SK-N-SH (cell line): ENCODE measurements around the gene ZNF8.

Experiments used
- CTCF ChIP-seq: fragments of 200-600 bp; sonication (generic); IDR thresholded peaks from 2 replicates; pipeline ENCODE4 v1.6.1; 2017; ENCODE audit warnings: antibody characterized with exemption, mild to moderate bottlenecking, moderate library complexity
- EP300 ChIP-seq, 2 experiments: IDR thresholded peaks; 2 replicates each; pipeline versions ENCODE4 v1.4.0 to v1.6.1; 2012; ENCODE audit warnings: borderline replicate concordance in 1 of 2, low read depth in 1 of 2, low read length in 1 of 2
- GATA2 ChIP-seq: sonication (generic); formaldehyde crosslinking; IDR thresholded peaks from 2 replicates; pipeline ENCODE4 v1.5.0; 2020; ENCODE audit warnings: mild to moderate bottlenecking, missing genetic modification reagents
- JUND ChIP-seq: IDR thresholded peaks from 2 replicates; pipeline ENCODE4 v1.4.0; 2012
- MEF2A ChIP-seq: IDR thresholded peaks from 2 replicates; pipeline ENCODE4 v1.4.0; 2012; ENCODE audit warnings: low read depth, borderline replicate concordance
- MXI1 ChIP-seq: IDR thresholded peaks from 2 replicates; pipeline ENCODE4 v1.6.1; 2012; ENCODE audit warnings: mild to moderate bottlenecking, low read depth, low read length, improper control_type of control experiment
- NRF1 ChIP-seq: IDR thresholded peaks from 2 replicates; pipeline ENCODE4 v1.6.1; 2012; ENCODE audit warnings: low read depth, mild to moderate bottlenecking, low read length
- RAD21 ChIP-seq: IDR thresholded peaks from 2 replicates; pipeline ENCODE4 v1.6.1; 2012; ENCODE audit warnings: mild to moderate bottlenecking, low read length
- REST ChIP-seq: IDR thresholded peaks from 2 replicates; pipeline ENCODE4 v1.6.1; 2012; ENCODE audit warnings: mild to moderate bottlenecking, low read depth, low read length, moderate library complexity
- SIN3A ChIP-seq: IDR thresholded peaks from 2 replicates; pipeline ENCODE4 v1.6.1; 2012; ENCODE audit warnings: low read depth, mild to moderate bottlenecking, low read length, moderate library complexity, borderline replicate concordance
- TAF1 ChIP-seq: IDR thresholded peaks from 2 replicates; pipeline ENCODE4 v1.6.1; 2012; ENCODE audit warnings: low read depth, mild to moderate bottlenecking, low read length, moderate library complexity, borderline replicate concordance
- TEAD4 ChIP-seq: IDR thresholded peaks from 2 replicates; pipeline ENCODE4 v1.4.0; 2012; ENCODE audit warnings: mild to moderate bottlenecking, borderline replicate concordance; ENCODE audit not compliant: insufficient read depth
- TF ChIP-seq, protein P1 (sequence below): IDR thresholded peaks from 2 replicates; pipeline ENCODE4 v1.4.0; 2012; ENCODE audit warnings: low read depth

- no peak for TF ChIP-seq SIN3A
- TF ChIP-seq GATA2 (CRISPR knock-in tag) = no peak
- no peak for TF ChIP-seq NRF1
- no peak for TF ChIP-seq CTCF
- no peak for TF ChIP-seq MXI1
- TF ChIP-seq JUND = no peak
- no peak for TF ChIP-seq RAD21
- TF ChIP-seq MEF2A = no peak
- TF ChIP-seq TEAD4 = no peak
- TF ChIP-seq REST = no peak
- no peak for TF ChIP-seq EP300 (IDR thresholded peaks at IDR 0.05; ENCODE audit: borderline replicate concordance in 1 of 2, low read depth in 1 of 2, low read length in 1 of 2)
- TF ChIP-seq TAF1 = no peak
- TF ChIP-seq, protein P1, sequence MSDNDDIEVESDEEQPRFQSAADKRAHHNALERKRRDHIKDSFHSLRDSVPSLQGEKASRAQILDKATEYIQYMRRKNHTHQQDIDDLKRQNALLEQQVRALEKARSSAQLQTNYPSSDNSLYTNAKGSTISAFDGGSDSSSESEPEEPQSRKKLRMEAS = no peak
Measured at GRCh38 chr19:58332697-58333096, 53.9 kb downstream of the ZNF8 start.
